CD14-positive monocyte (primary cell): ENCODE measurements around the gene ORAI3. TPM values are rescaled to one million over a fixed set of nuclear protein-coding genes. Genes with fewer than 3 reads are reported as not detected.

Experiments
- DNase-seq, 3 donors: peaks; one replicate each; pipeline ENCODE4 v3.0.0-alpha.2; 2011 to 2022
- H2AFZ ChIP-seq: 2 replicates; pipeline ENCODE4 v1.6.0; 2012; ENCODE audit warnings: mild to moderate bottlenecking, low read depth, low read length, inconsistent platforms; ENCODE audit not compliant: insufficient read depth, poor library complexity, severe bottlenecking
- H3K27ac ChIP-seq, 2 donors: 1 replicate in 1 of 2; 2 replicates in 1 of 2; pipeline ENCODE4 v1.5.1; 2012 to 2013; ENCODE audit warnings: low read length in 2 of 2, control low read depth in 1 of 2, inconsistent platforms in 1 of 2, low read depth in 1 of 2, mild to moderate bottlenecking in 1 of 2
- H3K27me3 ChIP-seq, 2 donors: one replicate each; pipeline versions ENCODE4 v1.6.0 to v1.6.1; 2011 to 2013; ENCODE audit warnings: low read length in 2 of 2; ENCODE audit not compliant: control insufficient read depth in 2 of 2, insufficient read depth in 2 of 2
- H3K36me3 ChIP-seq, 2 donors: replicated peaks in 1 of 2; 1 replicate in 1 of 2; 2 replicates in 1 of 2; pipeline versions ENCODE4 v1.5.1 to v1.6.1; 2012 to 2013; ENCODE audit warnings: low read length in 2 of 2, control low read depth in 1 of 2, inconsistent platforms in 1 of 2, mild to moderate bottlenecking in 1 of 2; ENCODE audit not compliant: insufficient read depth in 2 of 2, control insufficient read depth in 1 of 2
- H3K4me1 ChIP-seq, 2 donors: 1 replicate in 1 of 2; 2 replicates in 1 of 2; pipeline versions ENCODE4 v1.5.1 to v1.6.1; 2012 to 2013; ENCODE audit warnings: low read length in 2 of 2, control low read depth in 1 of 2, inconsistent platforms in 1 of 2, mild to moderate bottlenecking in 1 of 2, moderate library complexity in 1 of 2; ENCODE audit not compliant: insufficient read depth in 2 of 2, control insufficient read depth in 1 of 2
- H3K4me2 ChIP-seq: replicated peaks from 2 replicates; pipeline ENCODE3; 2012; ENCODE audit warnings: low read length, moderate library complexity, mild to moderate bottlenecking; ENCODE audit not compliant: poor library complexity, severe bottlenecking; ENCODE audit errors: extremely low read depth
- H3K4me3 ChIP-seq, 3 experiments: fragments of 200-600 bp in 1 of 3; sonication (generic) in 1 of 3; replicated peaks in 1 of 3; 1 replicate in 2 of 3; 2 replicates in 1 of 3; pipeline ENCODE4 v1.5.1; 2011 to 2013; ENCODE audit warnings: low read length in 3 of 3, mild to moderate bottlenecking in 3 of 3, control low read depth in 2 of 3, low read depth in 2 of 3, inconsistent platforms in 1 of 3, moderate library complexity in 1 of 3
- H3K79me2 ChIP-seq: 2 replicates; pipeline ENCODE4 v1.6.0; 2012; ENCODE audit warnings: mild to moderate bottlenecking, control low read depth, inconsistent platforms, low read length, moderate library complexity; ENCODE audit not compliant: insufficient read depth
- H3K9ac ChIP-seq: 2 replicates; pipeline ENCODE4 v1.6.0; 2017; ENCODE audit warnings: low read length, mild to moderate bottlenecking; ENCODE audit not compliant: insufficient read depth, poor library complexity, severe bottlenecking
- H3K9me3 ChIP-seq, 2 donors: replicated peaks in 1 of 2; 1 replicate in 1 of 2; 2 replicates in 1 of 2; pipeline versions ENCODE4 v1.5.1 to v1.6.1; 2012 to 2013; ENCODE audit warnings: low read length in 2 of 2, control low read depth in 1 of 2; ENCODE audit not compliant: control insufficient read depth in 1 of 2, insufficient read depth in 1 of 2
- H4K20me1 ChIP-seq: 2 replicates; pipeline ENCODE4 v1.6.0; 2012; ENCODE audit warnings: mild to moderate bottlenecking, low read length, control low read depth, moderate library complexity; ENCODE audit not compliant: insufficient read depth
- H3K27ac Mint-ChIP-seq, 7 donors: one replicate each; pipeline ENCODE4 v1.8.0; 2020; ENCODE audit warnings: mild to moderate bottlenecking in 7 of 7, mixed read lengths in 7 of 7, moderate library complexity in 6 of 7, inconsistent platforms in 2 of 7
- H3K27me3 Mint-ChIP-seq, 3 donors: one replicate each; pipeline ENCODE4 v1.8.0; 2021 to 2022; ENCODE audit warnings: low read depth in 3 of 3, mild to moderate bottlenecking in 3 of 3, mixed read lengths in 3 of 3, moderate library complexity in 3 of 3, inconsistent platforms in 1 of 3
- H3K36me3 Mint-ChIP-seq, 2 donors: one replicate each; pipeline ENCODE4 v1.8.0; 2020; ENCODE audit warnings: mixed read lengths in 2 of 2, inconsistent platforms in 1 of 2, mild to moderate bottlenecking in 1 of 2
- H3K4me1 Mint-ChIP-seq: one replicate; pipeline ENCODE4 v1.8.0; 2020; ENCODE audit warnings: mild to moderate bottlenecking, mixed read lengths
- H3K4me3 Mint-ChIP-seq, 2 donors: one replicate each; pipeline ENCODE4 v1.8.0; 2020; ENCODE audit warnings: mild to moderate bottlenecking in 2 of 2, mixed read lengths in 2 of 2, moderate library complexity in 1 of 2
- H3K9me3 Mint-ChIP-seq, 7 donors: one replicate each; pipeline ENCODE4 v1.8.0; 2020 to 2022; ENCODE audit warnings: mixed read lengths in 7 of 7, mild to moderate bottlenecking in 6 of 7, moderate library complexity in 6 of 7, inconsistent platforms in 2 of 7
- WGBS: methylation state at CpG from one replicate; pipeline ENCODE4 v1.1.5; 2013; ENCODE audit warnings: missing lambda C conversion rate; ENCODE audit not compliant: insufficient coverage; 5-methylcytosine and 5-hydroxymethylcytosine counted together
- intact Hi-C, 2 donors: fragments of 100-400 bp; cut with micrococcal nuclease; formaldehyde crosslinking; loops; one replicate each; pipeline versions ENCODE4 v1.15.0 to v1.15.1; 2023
- polyA plus RNA-seq, 3 donors: library from polyadenylated mRNA; depleted of rRNA in 1 of 3; unstranded in 2 of 3; stranded (reverse) in 1 of 3; fragments of 300-500 nt in 2 of 3; fragments of >200 nt in 1 of 3; fragmentation: Illumina TruSeq in 2 of 3; gene quantifications; 1 replicate in 2 of 3; 2 replicates in 1 of 3; pipeline ENCODE4 v1.2.3, GENCODE V29; 2012 to 2021
- TF ChIP-seq, protein P1 (sequence below): fragments of 200-600 bp; IDR thresholded peaks from one replicate; pipeline ENCODE4 v1.8.0; 2022; ENCODE audit warnings: antibody characterized with exemption, mild to moderate bottlenecking

Gene ORAI3
- polyA plus RNA-seq, 3 donors: 34.3 to 80.3 (median 76.8) TPM

GRCh38 chr16:30927789-30928378, 21.0 kb upstream of the ORAI3 start:
- Histone ChIP-seq H3K9ac (no peak overlapping the region), H4K20me1 (no peaks in the 10 kb centered on the region), H2AFZ (no peak overlapping the region), H3K4me3 (no peak overlapping the region), H3K4me2 (no peak overlapping the region), H3K36me3 (peaks cover 23 to 52% of the 10 kb centered on the region in 2 donors), H3K9me3 (no peaks in the 10 kb centered on the region), H3K27me3 (no peaks in the 10 kb centered on the region), H3K79me2 (no peaks in the 10 kb centered on the region), H3K27ac (no peak overlapping the region), H3K4me1 (peaks cover 4 to 9% of the 10 kb centered on the region in 2 donors)
- Mint-ChIP-seq H3K4me1 (peaks cover 15% of the 10 kb centered on the region), H3K27me3 (no peaks in the 10 kb centered on the region), H3K4me3 (no peak overlapping the region), H3K36me3 (peaks cover 33 to 48% of the 10 kb centered on the region in 2 donors), H3K27ac (peak overlapping the region in 1 of 7 donors; percentile 63), H3K9me3 (peaks cover 0 to 2% (median 0%) of the 10 kb centered on the region in 7 donors)
- WGBS: 88% methylated on average over 4 of the region's 15 CpGs
- DNase-seq: no peak
- intact Hi-C loops: loop anchor here in 1 of 2 donors (10.0 kb wide), 2 partner anchors 163 to 273 kb away; partner anchors contain the start of genes CFAP119, FBRS, PRR14 and RNF40
- TF ChIP-seq, protein P1, sequence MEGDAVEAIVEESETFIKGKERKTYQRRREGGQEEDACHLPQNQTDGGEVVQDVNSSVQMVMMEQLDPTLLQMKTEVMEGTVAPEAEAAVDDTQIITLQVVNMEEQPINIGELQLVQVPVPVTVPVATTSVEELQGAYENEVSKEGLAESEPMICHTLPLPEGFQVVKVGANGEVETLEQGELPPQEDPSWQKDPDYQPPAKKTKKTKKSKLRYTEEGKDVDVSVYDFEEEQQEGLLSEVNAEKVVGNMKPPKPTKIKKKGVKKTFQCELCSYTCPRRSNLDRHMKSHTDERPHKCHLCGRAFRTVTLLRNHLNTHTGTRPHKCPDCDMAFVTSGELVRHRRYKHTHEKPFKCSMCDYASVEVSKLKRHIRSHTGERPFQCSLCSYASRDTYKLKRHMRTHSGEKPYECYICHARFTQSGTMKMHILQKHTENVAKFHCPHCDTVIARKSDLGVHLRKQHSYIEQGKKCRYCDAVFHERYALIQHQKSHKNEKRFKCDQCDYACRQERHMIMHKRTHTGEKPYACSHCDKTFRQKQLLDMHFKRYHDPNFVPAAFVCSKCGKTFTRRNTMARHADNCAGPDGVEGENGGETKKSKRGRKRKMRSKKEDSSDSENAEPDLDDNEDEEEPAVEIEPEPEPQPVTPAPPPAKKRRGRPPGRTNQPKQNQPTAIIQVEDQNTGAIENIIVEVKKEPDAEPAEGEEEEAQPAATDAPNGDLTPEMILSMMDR: no peak

GRCh38 chr16:30928390-30928789, 20.5 kb upstream of the ORAI3 start:
- H3K4me2 ChIP-seq: no peak overlapping the region
- TF ChIP-seq, protein P1: no peak
- peaks cover 33 to 51% of the 10 kb centered on the region in 2 donors for H3K36me3 Mint-ChIP-seq

More at GRCh38 chr16:30928390-30928789, 20.5 kb upstream of the ORAI3 start:
- H3K79me2 ChIP-seq: no peaks in the 10 kb centered on the region
- no peaks in the 10 kb centered on the region for H3K9me3 ChIP-seq
- H4K20me1 ChIP-seq: no peaks in the 10 kb centered on the region
- H3K27me3 ChIP-seq: no peaks in the 10 kb centered on the region
- no peak overlapping the region for H3K9ac ChIP-seq
- WGBS: 93% methylated on average over 6 of the region's 11 CpGs
- no peak overlapping the region for H3K4me3 ChIP-seq
- Mint-ChIP-seq H3K27me3 (no peaks in the 10 kb centered on the region), H3K4me3 (no peak overlapping the region), H3K4me1 (peaks cover 15% of the 10 kb centered on the region), H3K9me3 (peaks cover 0 to 2% (median 0%) of the 10 kb centered on the region in 7 donors), H3K27ac (peak overlapping the region in 1 of 7 donors; percentile 11)
- no peak overlapping the region for H3K27ac ChIP-seq
- H3K4me1 ChIP-seq: peaks cover 4 to 9% of the 10 kb centered on the region in 2 donors
- no peak overlapping the region for H2AFZ ChIP-seq
- DNase-seq: no peak
- H3K36me3 ChIP-seq: peaks cover 23 to 52% of the 10 kb centered on the region in 2 donors
- intact Hi-C loops: loop anchor here in 1 of 2 donors (10.0 kb wide), 2 partner anchors 164 to 274 kb away; partner anchors contain the start of genes CFAP119, FBRS, PRR14 and RNF40
